Lower leg skin (tissue), 3 donors: ENCODE measurements around the gene MR1.

ENCODE experiments used
- CTCF ChIP-seq, 3 donors: fragments of 450-650 bp; IDR thresholded peaks; one replicate each; pipeline ENCODE4 v1.5.1; 2016; ENCODE audit warnings: antibody characterized with exemption in 3 of 3, mild to moderate bottlenecking in 3 of 3, moderate library complexity in 2 of 3
- POLR2A ChIP-seq, 2 donors: fragments of 450-650 bp; IDR thresholded peaks; one replicate each; pipeline ENCODE4 v1.6.1; 2016 to 2017; ENCODE audit warnings: antibody characterized with exemption in 2 of 2, mild to moderate bottlenecking in 1 of 2, moderate library complexity in 1 of 2

GRCh38 chr1:181023265-181024057 is 10.3 kb upstream of the MR1 start:
- TF ChIP-seq CTCF (IDR thresholded peaks at IDR 0.05) (no peak), POLR2A (IDR thresholded peaks at IDR 0.05) (no peak)
